HEK293T (cell line): ENCODE measurements around the gene WRNIP1.

Source experiments
- BHLHE40 ChIP-seq: fragments of 450-650 bp; IDR thresholded peaks from 2 replicates; pipeline ENCODE4 v1.6.1; 2016; ENCODE audit warnings: mild to moderate bottlenecking, moderate library complexity, borderline replicate concordance
- ELF4 ChIP-seq: fragments of 450-650 bp; IDR thresholded peaks from 2 replicates; pipeline ENCODE4 v1.6.1; 2017; ENCODE audit warnings: antibody characterized with exemption
- FOXK2 ChIP-seq: fragments of 450-650 bp; IDR thresholded peaks from 2 replicates; pipeline ENCODE4 v1.6.1; 2016; ENCODE audit warnings: mild to moderate bottlenecking
- FOXM1 ChIP-seq: fragments of 450-650 bp; IDR thresholded peaks from 2 replicates; pipeline ENCODE4 v1.6.1; 2017; ENCODE audit warnings: mild to moderate bottlenecking, borderline replicate concordance
- HDGF ChIP-seq: fragments of 450-650 bp; IDR thresholded peaks from 2 replicates; pipeline ENCODE4 v1.6.1; 2017; ENCODE audit warnings: antibody characterized with exemption, borderline replicate concordance
- NFRKB ChIP-seq: fragments of 450-650 bp; IDR thresholded peaks from 2 replicates; pipeline ENCODE4 v1.6.1; 2016; ENCODE audit warnings: mild to moderate bottlenecking, moderate library complexity
- SP1 ChIP-seq: fragments of 450-650 bp; IDR thresholded peaks from 2 replicates; pipeline ENCODE4 v1.6.1; 2017
- SUZ12 ChIP-seq: fragments of 450-650 bp; IDR thresholded peaks from 2 replicates; pipeline ENCODE4 v1.6.1; 2016; ENCODE audit warnings: mild to moderate bottlenecking
- ZNF384 ChIP-seq: fragments of 450-650 bp; IDR thresholded peaks from 2 replicates; pipeline ENCODE4 v1.6.1; 2016
- TF ChIP-seq, protein P1 (sequence below): fragments of 450-650 bp; IDR thresholded peaks from 2 replicates; pipeline ENCODE4 v1.6.1; 2016

DNA sequence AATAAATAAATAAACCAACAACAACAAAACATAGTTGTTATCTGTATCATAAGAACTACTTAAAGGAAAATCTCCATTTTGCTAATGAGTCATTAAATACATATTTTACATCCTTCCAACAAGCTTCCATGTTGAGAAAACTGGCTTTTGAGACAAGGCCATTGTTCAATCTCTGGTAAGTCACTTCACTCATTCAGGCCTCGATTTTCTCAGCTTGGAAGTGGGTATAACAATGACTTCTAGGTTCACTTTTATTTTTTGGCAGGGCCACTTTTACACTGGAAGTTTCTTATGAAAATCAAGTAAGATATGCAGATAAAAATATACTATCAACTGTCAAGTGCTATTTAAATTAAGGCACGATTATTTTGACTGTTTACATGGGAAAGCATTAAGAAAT lies 30.0 kb downstream of the WRNIP1 start:
- no peak for TF ChIP-seq ZNF384
- no peak for TF ChIP-seq SUZ12
- no peak for TF ChIP-seq FOXM1
- no peak for TF ChIP-seq SP1
- TF ChIP-seq HDGF, result no peak
- TF ChIP-seq BHLHE40, result no peak
- no peak for TF ChIP-seq FOXK2
- TF ChIP-seq NFRKB, result no peak
- TF ChIP-seq, protein P1, sequence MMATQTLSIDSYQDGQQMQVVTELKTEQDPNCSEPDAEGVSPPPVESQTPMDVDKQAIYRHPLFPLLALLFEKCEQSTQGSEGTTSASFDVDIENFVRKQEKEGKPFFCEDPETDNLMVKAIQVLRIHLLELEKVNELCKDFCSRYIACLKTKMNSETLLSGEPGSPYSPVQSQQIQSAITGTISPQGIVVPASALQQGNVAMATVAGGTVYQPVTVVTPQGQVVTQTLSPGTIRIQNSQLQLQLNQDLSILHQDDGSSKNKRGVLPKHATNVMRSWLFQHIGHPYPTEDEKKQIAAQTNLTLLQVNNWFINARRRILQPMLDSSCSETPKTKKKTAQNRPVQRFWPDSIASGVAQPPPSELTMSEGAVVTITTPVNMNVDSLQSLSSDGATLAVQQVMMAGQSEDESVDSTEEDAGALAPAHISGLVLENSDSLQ, result no peak
- no peak for TF ChIP-seq ELF4
